ENCODE data around the gene TYW1B. TPM values are rescaled to one million over a fixed set of nuclear protein-coding genes. Genes with fewer than 3 reads are reported as not detected.
"Not testable (repeated sequence)": the region's sequence is repeated elsewhere in the genome, so short reads cannot be mapped to it uniquely, and the experiment has no call there.

The TYW1B gene
- total and polyA plus RNA-seq, 2 of the 4 experiments (the other 2 are of a cell fraction): 1.0 to 1.8 TPM

DNA sequence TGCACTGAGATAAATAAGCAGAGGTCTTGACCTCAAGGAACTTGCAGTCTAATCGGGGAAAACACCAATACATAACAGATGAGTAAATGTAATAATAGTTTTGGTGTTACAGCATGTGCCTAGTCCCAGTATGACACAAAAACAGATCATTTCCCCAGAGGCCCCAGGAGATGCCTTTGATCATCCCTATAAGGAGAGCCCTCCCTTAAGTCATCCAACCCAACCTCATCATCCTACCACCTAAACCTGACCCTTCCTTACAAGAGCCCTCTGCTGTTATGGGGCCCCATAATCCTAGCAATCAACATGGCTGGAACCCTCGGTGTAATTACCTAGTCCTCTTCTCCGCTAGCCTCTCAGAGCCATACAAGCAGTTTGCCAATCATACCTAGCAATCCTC, 116.1 kb downstream of the TYW1B start:
- H3K9me1 ChIP-seq (ENCODE audit: insufficient read depth, low read length); intact Hi-C loops (cut with micrococcal nuclease); H3K4ac ChIP-seq (ENCODE audit: low read depth, low read length): not testable (repeated sequence)

More for the DNA sequence above, 116.1 kb downstream of the TYW1B start:
- H2AK5ac ChIP-seq (ENCODE audit: low read depth, low read length); H4K8ac ChIP-seq (ENCODE audit: low read depth in 2 of 2, low read length in 2 of 2); H2AFZ ChIP-seq (replicated peaks; ENCODE audit: low read length, poor library complexity); H3K23ac ChIP-seq (ENCODE audit: low read depth, low read length); H2AK9ac ChIP-seq (replicated peaks; ENCODE audit: low read depth, low read length, poor library complexity); H2BK20ac ChIP-seq (ENCODE audit: low read depth, low read length); H2BK5ac ChIP-seq (ENCODE audit: low read depth, low read length, poor library complexity, severe bottlenecking); H3K79me1 ChIP-seq (ENCODE audit: low read depth in 1 of 2, low read length in 2 of 2); BruUV-seq (replicated peaks); in situ Hi-C loops (cut with MboI; ENCODE audit: low sequenced_read_pairs); H2BK120ac ChIP-seq (ENCODE audit: low read depth, low read length); CTCF ChIA-PET; H3K9me3 ChIP-seq (ENCODE audit: control insufficient read depth, insufficient read depth, low read length); H3K4me2 ChIP-seq (ENCODE audit: low read depth, low read length); H4K5ac ChIP-seq (ENCODE audit: low read depth, low read length); POLR2A ChIA-PET (ENCODE audit: unreplicated experiment); H3K9ac ChIP-seq (ENCODE audit: low read depth, low read length); ATAC-seq (ENCODE audit: low read depth); H3K27me3 ChIP-seq (ENCODE audit: control insufficient read depth, insufficient read depth, low read length); H3K27ac ChIP-seq (ENCODE audit: insufficient read depth, low read length); dilution Hi-C loops (cut with HindIII; ENCODE audit: low sequenced_read_pairs, unreplicated experiment); DNase-seq; H4K20me1 ChIP-seq (ENCODE audit: insufficient read depth, low read length); H3K4me3 ChIP-seq (ENCODE audit: insufficient read depth, low read depth, low read length); H3K14ac ChIP-seq (replicated peaks; ENCODE audit: low read depth, low read length); H3K36me3 ChIP-seq (ENCODE audit: control insufficient read depth, insufficient read depth, low read length); H3K4me1 ChIP-seq (ENCODE audit: control insufficient read depth, insufficient read depth, low read length); H3K18ac ChIP-seq (ENCODE audit: low read depth, low read length); H4K91ac ChIP-seq (ENCODE audit: insufficient read depth, low read depth, low read length); H3K56ac ChIP-seq (ENCODE audit: extremely low read depth, insufficient read depth, low read length); H2BK15ac ChIP-seq (ENCODE audit: low read depth, low read length): not testable (repeated sequence)
- WGBS, 2 experiments (ENCODE audit: extremely low coverage in 2 of 2, insufficient read length in 1 of 2): no CpG with 5 or more reads among the region's 3 CpGs

All from IMR-90 (cell line).